GM12874 (cell line): ENCODE results near the gene BCL2.

Experiments used
- TF ChIP-seq, protein P1 (sequence below): IDR thresholded peaks from 2 replicates; pipeline ENCODE4 v1.5.1; 2011; ENCODE audit warnings: low read depth, mild to moderate bottlenecking, control low read depth, low read length, moderate library complexity; ENCODE audit not compliant: insufficient read depth

The BCL2 gene

DNA sequence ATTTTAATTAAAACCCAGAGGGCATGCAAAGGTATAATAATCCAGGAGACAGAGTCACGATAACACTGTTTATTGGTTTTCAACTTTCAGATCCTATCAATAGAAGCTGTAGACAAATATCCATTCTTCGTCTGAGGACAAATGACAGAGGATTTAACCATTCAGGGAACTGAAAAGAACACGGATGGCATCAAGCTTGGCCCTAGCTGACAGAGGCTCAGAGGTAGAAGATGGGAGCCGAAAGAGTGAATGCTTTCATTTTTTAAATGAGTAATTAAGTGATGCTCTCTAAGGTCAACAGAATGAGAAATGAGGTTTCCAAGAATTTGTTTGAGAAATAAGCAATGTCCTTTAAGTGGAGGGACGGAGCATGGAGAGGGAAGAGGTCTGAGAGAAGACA is 62.1 kb downstream of the BCL2 start:
- TF ChIP-seq, protein P1, sequence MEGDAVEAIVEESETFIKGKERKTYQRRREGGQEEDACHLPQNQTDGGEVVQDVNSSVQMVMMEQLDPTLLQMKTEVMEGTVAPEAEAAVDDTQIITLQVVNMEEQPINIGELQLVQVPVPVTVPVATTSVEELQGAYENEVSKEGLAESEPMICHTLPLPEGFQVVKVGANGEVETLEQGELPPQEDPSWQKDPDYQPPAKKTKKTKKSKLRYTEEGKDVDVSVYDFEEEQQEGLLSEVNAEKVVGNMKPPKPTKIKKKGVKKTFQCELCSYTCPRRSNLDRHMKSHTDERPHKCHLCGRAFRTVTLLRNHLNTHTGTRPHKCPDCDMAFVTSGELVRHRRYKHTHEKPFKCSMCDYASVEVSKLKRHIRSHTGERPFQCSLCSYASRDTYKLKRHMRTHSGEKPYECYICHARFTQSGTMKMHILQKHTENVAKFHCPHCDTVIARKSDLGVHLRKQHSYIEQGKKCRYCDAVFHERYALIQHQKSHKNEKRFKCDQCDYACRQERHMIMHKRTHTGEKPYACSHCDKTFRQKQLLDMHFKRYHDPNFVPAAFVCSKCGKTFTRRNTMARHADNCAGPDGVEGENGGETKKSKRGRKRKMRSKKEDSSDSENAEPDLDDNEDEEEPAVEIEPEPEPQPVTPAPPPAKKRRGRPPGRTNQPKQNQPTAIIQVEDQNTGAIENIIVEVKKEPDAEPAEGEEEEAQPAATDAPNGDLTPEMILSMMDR = no peak

DNA sequence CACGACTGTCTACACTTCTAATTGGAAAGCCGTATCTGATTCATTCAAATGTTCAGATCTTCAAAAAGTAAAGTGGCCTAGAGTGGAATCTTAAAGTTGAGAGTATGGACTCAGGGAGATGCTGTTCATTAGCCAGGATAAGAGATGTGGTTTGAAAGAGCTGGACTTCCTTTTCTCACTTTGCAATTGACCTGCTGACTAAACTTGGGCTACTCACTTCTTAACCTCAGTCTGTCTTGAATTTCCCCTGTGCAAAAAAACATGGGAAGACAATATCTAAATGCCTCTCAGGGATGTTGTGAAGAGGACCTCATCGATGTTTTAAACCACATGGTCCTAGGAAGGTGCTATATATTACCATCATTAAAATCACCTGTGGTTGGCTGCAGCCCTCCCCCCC is 64.1 kb downstream of the BCL2 start:
- TF ChIP-seq, protein P1 = no peak

- TF ChIP-seq, protein P1 = no peak
These were observed 64.7 kb downstream of the BCL2 start for GRCh38 chr18:63254716-63255399.

DNA sequence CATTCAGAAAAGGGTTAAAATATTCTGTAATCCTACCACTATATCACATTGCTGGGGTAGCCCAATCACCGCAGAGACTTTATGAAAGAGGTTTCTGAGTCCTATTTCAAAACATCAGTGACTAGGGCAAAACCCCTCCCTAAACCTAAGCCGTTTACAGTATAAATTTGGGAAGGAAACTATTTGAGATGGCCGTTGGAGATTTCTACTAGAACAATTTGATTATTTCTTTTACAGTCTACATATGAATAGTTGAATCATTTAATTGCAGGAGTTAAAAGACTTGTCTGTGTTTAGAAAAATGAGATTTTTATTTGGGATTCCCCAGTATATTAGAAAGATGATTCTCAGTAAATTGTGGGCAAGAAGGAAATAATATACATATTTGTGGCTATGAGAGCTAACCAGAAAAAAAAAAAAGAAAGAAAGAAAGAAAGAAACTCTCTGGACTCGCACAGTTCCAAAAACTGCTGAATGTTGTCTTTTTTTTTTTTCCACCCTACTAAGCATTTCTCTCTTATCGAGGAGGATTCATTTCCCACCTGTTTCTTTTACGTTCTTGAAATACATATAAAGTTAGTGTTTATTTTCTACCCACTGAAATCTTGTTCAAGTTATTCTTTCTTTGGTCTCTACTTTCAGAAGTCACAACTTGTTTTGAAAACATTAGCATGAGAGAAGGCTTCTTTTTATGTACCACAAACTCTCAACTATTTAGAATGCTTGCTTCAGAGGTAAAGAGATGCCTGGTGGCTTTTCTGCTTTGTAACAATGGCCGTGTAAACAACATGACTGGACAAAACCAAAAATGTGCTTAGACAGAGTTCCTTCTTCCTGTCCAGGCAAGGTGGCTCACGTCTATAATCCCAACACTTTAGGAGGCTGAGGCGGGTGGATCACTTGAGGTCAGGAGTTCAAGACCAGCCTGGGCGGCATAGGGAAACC is 65.9 kb downstream of the BCL2 start:
- TF ChIP-seq, protein P1 = no peak

DNA sequence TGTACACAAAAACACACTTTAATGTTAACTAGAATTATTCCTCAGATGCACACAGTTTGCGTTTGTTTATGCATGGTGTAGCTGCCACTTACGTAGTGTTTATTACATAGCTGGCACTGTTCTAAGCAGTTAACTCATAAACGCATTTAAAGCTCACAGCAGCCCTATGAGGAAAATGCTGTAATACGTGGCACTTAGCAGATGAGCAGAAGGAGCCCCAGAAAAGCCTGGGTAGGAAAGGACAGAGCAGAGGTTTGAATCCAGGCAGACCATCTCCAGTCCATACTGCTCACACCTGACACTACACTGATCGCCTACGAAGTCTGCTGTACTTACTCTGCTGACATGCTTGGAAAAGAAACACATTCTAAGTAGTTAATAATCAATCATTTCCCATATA is 66.6 kb downstream of the BCL2 start:
- TF ChIP-seq, protein P1 = no peak

GRCh38 chr18:63249771-63250170 is 69.8 kb downstream of the BCL2 start:
- TF ChIP-seq, protein P1 = no peak

DNA sequence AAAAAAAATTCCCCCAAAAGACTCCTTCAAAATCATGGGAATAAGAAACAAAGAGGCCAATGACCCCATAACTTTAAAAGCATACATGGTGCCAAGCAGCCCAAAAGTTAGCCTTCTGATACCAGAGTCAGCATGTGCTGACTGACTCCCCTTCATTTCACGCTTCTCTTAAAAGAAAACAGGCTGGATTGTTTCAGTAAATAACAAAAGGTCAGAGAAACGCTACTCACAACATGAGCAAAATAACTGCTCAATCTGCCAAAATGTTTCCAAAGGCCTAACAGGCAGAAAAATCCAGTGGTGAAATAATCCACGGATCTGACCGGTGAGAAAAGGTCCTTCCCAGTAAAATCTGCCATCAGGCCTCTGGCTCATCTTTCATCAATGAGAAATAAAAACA is 71.6 kb downstream of the BCL2 start:
- TF ChIP-seq, protein P1 = no peak
